Measurements from ENCODE around the gene SLC13A1.
"Not testable (repeated sequence)": the region's sequence is repeated elsewhere in the genome, so short reads cannot be mapped to it uniquely, and the experiment has no call there.

Gene SLC13A1

DNA sequence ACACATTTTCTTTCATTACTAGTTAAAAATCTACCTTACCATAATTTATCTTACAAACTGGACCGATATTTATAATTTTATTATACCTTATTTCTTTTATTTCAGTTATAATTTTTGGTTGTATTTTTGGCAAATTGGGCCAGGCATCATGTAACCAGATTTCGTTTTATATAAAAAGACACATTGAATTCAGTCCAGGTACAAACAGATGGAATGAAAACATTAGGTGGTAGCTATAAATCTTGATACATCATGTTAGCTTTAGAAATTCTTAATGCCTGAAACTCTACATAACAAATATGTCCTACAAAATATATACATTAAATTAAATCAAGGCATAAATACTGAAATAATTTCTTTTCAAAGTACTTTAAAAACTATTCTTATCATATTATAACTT lies 73.1 kb downstream of the SLC13A1 start:
- DNase-seq (ENCODE audit: low read depth in 4 of 4, low spot score in 1 of 4) = no peak

DNA sequence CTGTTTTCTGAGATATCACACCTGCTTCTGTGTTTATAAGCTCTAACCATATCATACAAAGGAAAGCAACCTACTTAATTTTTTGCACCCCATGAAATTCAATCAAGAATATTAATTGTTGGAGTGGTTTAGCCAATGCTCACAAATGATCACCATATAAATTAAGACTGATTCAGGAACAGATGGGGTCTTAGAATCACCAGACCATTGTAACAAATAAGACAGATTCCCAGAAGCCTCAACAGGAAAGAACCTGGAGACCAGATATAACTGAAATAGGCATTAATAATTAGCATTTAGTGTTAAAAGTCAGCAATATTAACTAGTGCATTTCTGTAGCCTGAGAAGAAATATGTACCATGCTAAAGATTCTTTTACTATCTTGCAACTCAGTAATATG lies 73.6 kb downstream of the SLC13A1 start:
- no peak for DNase-seq (ENCODE audit: low read depth in 4 of 4, low spot score in 1 of 4)

DNA sequence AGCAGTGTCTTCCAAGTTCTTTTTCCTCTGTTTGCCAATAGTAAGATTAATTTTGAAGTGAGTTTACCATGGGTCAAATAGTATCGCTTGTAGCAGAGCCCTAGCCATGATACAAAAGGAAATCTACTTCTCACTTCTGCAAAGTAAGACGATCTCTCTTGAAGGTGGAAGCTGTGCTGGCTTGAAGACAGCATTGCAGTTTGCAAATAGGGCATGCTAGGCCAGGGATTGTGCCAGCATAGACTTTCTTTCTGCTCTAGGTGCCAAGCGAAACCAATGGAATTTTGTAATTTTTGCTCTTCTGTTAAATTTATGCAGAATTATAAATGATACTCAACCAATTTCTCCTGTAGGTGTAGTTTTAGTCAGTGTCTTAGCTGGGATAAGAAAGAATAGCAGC lies 74.5 kb downstream of the SLC13A1 start:
- no peak for DNase-seq (ENCODE audit: low read depth in 4 of 4, low spot score in 1 of 4)

DNA sequence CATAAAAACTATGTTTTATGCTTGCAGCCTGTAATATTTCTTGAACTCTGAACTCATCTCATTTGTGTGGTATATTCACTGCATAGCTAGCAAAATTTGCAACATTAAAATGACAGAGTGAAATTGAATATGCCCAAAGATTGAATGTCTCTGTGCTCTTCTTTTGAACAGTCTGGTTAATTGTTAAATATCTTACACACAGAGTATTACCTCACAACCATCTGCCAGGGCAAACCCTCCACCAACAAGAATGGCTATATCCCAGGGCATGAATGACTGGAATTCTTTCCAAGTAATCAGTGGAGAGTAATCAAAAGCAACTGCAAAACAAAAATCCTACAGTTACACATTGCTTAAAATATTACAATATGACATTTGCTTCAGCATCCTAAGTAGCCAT lies 76.9 kb downstream of the SLC13A1 start:
- DNase-seq (ENCODE audit: low read depth in 4 of 4, low spot score in 1 of 4) = no peak

DNA sequence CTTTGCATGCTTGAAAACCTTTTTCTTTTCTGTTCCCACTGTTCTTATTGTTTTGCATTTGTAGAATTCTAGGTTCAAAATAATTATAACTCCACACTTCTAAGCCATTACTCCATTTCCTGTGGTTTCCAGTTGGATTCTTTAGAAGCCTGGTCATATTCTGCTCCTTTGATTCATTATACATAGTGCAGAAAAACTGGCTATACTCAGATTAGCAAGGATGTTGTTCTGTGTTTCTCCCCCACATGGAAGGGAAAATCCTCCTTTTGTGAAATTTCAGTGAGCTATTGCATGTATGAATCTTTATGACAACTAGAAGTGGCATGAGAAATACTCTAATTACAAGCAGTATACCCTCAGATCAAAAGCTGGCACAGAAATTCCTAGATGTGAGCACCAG lies 79.5 kb downstream of the SLC13A1 start:
- no peak for DNase-seq (ENCODE audit: low read depth in 4 of 4, low spot score in 1 of 4)

DNA sequence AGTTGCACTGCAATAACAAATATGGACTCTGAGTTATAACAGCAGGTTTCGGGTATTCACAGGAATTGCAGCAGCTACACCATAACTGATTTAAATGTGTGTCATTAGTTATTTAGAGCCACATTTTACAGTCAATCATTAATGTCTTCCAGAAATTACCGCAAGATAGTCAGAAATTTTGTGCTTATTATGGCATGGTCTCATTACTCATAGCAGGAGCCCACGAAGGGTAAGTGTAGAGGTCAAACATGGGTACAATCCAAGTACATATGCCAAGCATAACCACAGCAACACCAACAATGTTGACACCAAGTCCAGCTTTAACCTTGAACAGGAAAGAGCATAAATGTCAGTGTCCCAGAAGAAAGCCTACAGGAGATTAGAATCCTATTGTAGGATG lies 84.4 kb downstream of the SLC13A1 start:
- no peak for DNase-seq (ENCODE audit: low read depth in 4 of 4, low spot score in 1 of 4)

DNA sequence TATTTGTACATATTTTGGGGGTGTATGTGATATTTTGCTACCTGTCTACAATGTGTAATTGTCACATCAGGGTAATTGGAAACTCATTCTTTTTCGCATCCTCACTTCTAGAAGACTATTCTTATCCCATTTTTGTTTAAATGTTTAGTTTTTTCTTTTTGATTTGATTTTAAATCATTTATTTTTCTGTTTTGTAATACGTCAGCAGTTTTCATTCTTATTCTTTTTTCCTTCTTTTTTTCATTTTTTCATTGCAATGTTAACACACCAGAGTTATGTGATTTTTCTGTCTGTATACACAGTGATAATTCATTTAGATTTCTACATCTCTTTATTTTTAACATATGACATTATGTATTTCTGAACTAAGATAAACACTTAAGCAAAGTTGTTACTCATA lies 85.5 kb downstream of the SLC13A1 start:
- no peak for DNase-seq (ENCODE audit: low read depth in 4 of 4, low spot score in 1 of 4)

DNA sequence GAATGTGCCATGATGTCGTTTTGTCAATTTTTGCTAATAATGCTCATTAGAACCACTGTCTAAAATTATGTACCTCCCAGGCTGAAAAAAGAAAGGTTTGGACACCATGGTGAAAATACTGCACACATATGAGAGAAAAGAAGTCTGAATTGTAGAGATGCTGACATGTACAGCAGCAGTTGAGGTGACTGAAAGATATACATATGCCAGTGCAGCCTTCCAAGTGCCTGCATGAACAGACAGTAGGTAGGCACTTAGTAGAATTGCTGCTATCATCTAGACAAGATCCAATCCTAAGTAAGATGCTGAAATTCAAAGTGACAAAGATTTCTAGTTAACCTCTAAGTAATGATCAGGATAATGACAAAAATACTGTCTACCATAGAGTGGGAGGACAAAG lies 86.9 kb downstream of the SLC13A1 start:
- no peak for DNase-seq (ENCODE audit: low read depth in 4 of 4, low spot score in 1 of 4)

DNA sequence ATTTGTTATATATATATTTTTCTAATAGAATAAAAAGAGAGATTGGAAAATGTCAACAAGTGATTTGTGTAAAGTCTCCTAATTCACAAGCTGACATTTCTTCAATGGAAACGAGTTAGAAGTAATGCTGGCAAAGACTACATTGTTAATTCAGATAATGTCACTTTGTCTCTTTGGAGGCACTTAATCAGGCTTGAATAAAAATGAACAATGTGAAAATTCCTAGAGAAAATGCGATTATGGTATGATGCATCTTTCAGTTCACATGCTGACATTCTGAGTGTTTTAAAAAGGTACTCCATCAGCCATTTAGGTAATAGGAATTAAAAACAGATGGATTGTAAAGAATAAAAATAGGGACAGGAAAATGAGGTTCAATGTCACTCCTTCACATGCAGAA lies 100.1 kb downstream of the SLC13A1 start:
- DNase-seq (ENCODE audit: low read depth in 4 of 4, low spot score in 1 of 4) = no peak

DNA sequence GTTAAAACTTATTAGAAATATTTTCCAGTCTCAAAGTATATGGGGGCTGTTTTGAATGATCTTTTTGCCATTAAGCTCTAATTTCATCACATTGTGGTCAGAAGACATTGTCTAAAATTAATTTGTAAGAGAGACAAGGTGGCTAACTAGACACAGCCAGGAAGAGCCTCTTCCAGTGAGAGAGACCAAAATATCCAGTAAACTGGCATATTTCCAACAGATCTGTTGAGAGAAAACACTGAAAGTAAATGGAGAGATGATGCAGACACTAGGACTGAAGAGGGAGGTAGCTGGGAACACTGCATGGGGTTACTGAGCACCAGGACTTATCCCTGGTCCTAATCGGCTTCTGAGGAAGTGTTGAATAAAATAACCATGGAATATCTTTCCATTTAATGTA lies 102.8 kb downstream of the SLC13A1 start:
- no peak for DNase-seq (ENCODE audit: low read depth in 4 of 4, low spot score in 1 of 4)

DNA sequence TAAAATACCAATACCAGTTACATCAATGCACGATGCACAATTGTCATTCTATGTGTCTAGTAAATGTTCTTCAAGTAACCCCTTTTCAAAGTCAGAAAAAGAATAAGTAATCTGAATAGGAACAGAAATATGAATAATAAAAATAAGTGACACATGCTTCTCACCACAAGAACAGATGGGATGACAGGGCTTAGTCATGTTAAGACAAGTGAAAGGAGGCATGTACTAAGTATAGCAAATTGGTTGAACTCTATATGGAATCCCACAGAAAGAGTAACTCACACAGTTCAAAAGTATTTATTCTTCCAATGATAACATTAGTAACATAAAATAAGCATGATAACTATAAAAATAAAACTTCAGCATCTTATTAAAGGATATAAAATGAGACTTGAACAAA lies 103.3 kb downstream of the SLC13A1 start:
- no peak for DNase-seq (ENCODE audit: low read depth in 4 of 4, low spot score in 1 of 4)

DNA sequence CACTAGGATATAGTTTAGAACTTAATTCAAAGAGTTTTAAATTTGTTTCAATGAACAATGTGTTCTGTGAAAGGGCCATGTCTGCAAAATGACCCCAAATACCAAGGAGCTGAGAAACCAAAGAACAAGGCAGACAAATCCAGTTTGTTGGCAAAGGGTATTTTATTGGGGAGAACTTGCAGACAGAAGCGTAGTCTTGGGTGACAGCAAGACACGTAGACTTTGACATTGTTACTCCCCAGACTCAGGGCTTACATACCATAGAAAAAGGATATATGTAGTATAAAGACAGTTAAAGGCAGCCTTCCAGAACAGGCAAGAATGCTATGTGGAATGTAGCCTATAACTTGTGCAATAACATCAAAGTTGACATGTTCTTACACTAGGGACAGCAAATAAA lies 109.3 kb downstream of the SLC13A1 start:
- DNase-seq (ENCODE audit: low read depth in 4 of 4, low spot score in 1 of 4) = no peak

DNA sequence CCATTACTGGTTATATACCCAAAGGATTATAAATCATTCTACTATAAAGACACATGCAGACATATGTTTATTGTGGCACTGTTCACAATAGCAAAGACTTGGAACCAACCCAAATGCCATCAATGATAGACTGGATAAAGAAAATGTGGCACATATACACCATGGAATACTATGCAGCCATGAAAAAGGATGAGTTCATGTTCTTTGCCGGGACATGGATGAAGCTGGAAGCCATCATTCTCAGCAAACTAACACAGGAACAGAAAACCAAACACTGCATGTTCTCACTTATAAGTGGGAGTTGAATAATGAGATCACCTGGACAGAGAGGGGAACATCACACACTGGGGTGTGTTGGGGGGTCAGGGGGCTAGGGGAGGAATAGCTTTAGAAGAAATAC lies 112.9 kb downstream of the SLC13A1 start:
- not testable (repeated sequence) for DNase-seq (ENCODE audit: low read depth in 4 of 4, low spot score in 1 of 4)

DNA sequence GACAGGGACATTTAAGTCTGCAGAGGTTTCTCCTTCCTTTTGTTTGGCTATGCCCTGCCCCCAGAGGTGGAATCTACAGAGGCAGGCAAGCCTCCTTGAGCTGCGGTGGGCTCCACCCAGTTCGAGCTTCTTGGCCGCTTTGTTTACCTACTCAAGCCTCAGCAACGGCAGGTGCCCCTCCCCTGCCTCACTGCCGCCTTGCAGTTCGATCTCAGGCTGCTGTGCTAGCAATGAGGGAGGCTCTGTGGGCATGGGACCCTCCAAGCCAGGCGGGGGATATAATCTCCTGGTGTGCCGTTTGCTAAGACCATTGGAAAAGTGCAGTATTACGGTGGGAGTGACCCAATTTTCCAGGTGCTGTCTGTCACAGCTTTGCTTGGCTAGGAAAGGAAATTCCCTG lies 114.9 kb downstream of the SLC13A1 start:
- not testable (repeated sequence) for DNase-seq (ENCODE audit: low read depth in 4 of 4, low spot score in 1 of 4)

DNA sequence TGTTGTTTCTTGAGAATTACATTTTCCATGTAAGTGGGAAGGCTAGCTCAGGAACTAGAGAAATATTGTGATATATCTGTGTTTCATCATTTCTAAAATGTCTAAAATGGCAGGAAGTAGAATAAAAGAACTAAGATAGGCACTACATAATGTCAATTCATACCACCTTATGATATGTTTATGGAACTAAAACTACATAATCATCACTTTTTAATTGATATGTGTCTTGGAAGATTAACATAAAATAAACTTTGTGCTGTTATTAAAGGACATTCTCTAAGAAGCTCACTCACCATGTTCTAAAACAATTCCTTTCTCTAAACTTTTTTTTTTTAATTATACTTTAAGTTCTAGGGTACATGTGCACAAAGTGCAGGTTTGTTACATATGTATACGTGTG lies 120.7 kb downstream of the SLC13A1 start:
- DNase-seq (ENCODE audit: low read depth in 4 of 4, low spot score in 1 of 4) = no peak

DNA sequence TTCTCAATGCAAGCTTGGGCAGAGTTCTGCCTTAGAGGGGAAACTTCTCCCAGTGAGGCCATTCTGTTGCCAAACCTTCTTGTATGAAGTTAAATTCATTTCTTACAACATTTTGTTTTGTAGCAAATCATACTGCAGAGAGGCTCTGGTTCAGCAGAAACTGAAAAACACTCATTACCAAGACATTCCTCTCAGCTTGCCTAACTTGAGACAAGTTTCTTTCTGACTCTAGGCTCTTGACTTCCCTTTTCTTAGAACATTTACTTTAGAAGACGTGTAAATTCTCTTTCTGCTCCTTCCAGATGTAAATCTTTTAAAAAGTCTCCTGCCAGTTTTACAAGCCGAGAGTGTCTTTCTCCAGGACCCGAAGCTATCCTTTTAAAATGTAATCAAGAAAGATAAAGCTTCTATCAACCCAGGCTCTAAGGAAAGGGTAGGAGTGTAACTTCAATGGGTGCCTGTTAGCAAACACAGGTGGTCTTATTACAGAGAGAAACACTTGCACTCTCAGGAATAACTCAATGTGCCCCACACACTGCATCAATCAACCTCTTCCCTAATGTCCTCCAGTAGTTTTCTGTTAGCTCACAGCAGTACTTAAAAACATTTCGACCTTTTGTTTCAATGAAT lies 123.8 kb downstream of the SLC13A1 start:
- no peak for DNase-seq (ENCODE audit: low read depth in 4 of 4, low spot score in 1 of 4)

DNA sequence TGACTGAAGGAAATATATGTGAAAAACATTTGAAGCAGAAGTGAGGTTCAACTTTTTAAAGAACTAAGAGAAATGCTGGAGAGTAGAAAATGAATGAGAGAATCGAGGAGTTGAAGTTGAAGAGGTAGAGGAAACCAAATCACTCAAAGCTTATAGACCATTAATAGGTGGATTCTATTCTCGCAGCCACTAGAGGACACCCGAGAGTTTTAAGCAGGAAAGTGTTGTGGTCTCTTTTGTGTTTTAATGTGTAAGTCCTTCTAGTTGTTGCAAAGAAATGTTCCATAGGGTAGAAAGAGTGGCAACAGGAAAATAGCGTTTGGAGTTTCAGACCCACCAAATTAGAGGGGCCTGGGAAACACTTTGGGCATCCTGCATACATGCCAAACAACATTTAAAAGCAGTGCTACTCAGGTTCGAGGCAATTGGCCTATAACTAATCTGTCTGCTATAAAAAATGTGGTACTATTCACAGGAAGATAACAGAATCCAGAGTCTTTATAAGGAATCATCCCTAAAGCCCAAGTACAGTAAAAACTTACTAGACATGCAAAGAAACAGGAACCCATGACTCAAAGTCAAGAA lies 129.0 kb downstream of the SLC13A1 start:
- no peak for DNase-seq (ENCODE audit: low read depth in 4 of 4, low spot score in 1 of 4)

DNA sequence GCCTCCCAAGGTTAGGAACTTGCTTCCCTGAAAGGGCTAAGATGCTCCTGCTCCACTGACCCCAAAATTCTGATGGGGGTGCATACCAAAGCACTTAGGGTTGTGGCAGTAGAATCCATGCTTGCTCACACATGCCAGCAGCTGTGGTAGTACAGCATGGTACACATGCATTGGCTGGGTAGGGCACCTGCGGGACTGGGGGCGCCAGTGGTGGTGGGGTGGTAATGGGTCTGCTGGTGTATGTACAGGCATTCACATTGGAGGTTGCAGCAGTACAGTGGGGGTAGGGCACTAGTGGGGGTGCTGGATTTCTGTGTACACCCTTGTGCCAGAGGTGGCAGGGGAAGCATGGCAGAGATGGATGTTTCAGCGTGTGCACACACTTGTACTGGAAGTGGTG lies 132.0 kb downstream of the SLC13A1 start:
- no peak for DNase-seq (ENCODE audit: low read depth in 4 of 4, low spot score in 1 of 4)
